WERI-Rb-1 (cell line): ENCODE measurements around the gene ATP2C2.

Experiments used
- DNase-seq: peaks from one replicate; pipeline ENCODE4 v3.0.0-alpha.2; 2020
- H3K27ac ChIP-seq: fragments of 250-450 bp; sonication (Bioruptor Pico); 2 replicates; pipeline ENCODE4 v1.5.1; 2020; ENCODE audit warnings: mild to moderate bottlenecking, moderate library complexity
- H3K27me3 ChIP-seq: fragments of 250-450 bp; sonication (Bioruptor Pico); 2 replicates; pipeline ENCODE4 v1.5.1; 2021; ENCODE audit warnings: mild to moderate bottlenecking, low read depth, moderate library complexity; ENCODE audit not compliant: insufficient read depth, severe bottlenecking
- H3K36me3 ChIP-seq: fragments of 250-450 bp; sonication (Bioruptor Pico); 2 replicates; pipeline ENCODE4 v1.5.1; 2020; ENCODE audit warnings: mild to moderate bottlenecking, moderate library complexity
- H3K4me3 ChIP-seq: 2 replicates; pipeline ENCODE4 v1.5.1; 2011; ENCODE audit warnings: low read depth, mild to moderate bottlenecking, control low read depth, low read length
- H3K9me3 ChIP-seq: fragments of 250-450 bp; sonication (Bioruptor Pico); 2 replicates; pipeline ENCODE4 v1.5.1; 2021; ENCODE audit warnings: mild to moderate bottlenecking, moderate library complexity; ENCODE audit not compliant: severe bottlenecking
- CTCF ChIP-seq: IDR thresholded peaks from 2 replicates; pipeline ENCODE4 v1.5.1; 2011; ENCODE audit warnings: low read depth, mild to moderate bottlenecking, control low read depth, inconsistent platforms, low read length

Gene ATP2C2

GRCh38 chr16:84482951-84483881, 114.9 kb downstream of the ATP2C2 start:
- DNase-seq: no peak
- H3K4me3 ChIP-seq: no peak overlapping the region
- no peaks in the 10 kb centered on the region for H3K27me3 ChIP-seq
- H3K9me3 ChIP-seq: no peaks in the 10 kb centered on the region
- no peak for TF ChIP-seq CTCF
- no peaks in the 10 kb centered on the region for H3K36me3 ChIP-seq
- no peak overlapping the region for H3K27ac ChIP-seq

GRCh38 chr16:84483882-84484565, 115.7 kb downstream of the ATP2C2 start:
- H3K4me3 ChIP-seq: no peak overlapping the region
- H3K27ac ChIP-seq: no peak overlapping the region
- H3K36me3 ChIP-seq: no peaks in the 10 kb centered on the region
- no peak for DNase-seq
- H3K9me3 ChIP-seq: no peaks in the 10 kb centered on the region
- H3K27me3 ChIP-seq: no peaks in the 10 kb centered on the region
- TF ChIP-seq CTCF: no peak

DNA sequence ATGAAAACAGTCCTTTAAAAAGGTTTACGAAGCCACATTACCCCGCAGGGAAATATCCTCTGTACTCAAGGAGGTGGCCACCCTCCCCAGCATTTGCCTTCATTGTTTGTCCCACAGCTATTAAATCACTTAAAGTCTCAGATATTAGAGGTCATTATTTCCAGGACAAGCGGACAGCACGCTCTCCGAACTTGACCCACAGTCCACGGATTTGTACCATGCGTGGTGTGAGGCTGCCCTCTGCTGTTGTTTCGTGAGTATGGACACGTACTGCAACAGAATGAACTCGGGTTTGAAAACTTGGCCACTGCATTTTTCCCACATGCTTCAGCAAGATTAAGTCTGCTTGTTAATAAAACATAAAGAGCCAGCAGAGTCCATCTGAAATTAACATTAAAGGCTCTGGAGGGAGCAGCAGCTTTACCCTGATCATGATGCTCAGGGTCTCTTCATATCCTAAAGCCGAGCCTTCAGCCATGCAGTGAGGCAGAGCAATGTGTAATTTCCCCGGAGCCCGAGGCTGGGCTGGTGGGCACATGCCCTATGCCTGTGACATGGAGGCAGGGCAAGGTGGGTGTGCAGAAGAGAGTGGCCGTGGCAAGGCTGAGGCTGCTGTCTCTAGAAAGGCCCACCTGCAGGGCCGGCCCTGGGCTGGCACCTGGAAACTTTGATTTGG, 116.4 kb downstream of the ATP2C2 start:
- Histone ChIP-seq H3K27me3 (no peaks in the 10 kb centered on the region), H3K9me3 (no peaks in the 10 kb centered on the region), H3K36me3 (no peaks in the 10 kb centered on the region), H3K4me3 (no peak overlapping the region), H3K27ac (no peak overlapping the region)
- peak; percentile 75 for TF ChIP-seq CTCF
- DNase-seq: peak; percentile 47

DNA sequence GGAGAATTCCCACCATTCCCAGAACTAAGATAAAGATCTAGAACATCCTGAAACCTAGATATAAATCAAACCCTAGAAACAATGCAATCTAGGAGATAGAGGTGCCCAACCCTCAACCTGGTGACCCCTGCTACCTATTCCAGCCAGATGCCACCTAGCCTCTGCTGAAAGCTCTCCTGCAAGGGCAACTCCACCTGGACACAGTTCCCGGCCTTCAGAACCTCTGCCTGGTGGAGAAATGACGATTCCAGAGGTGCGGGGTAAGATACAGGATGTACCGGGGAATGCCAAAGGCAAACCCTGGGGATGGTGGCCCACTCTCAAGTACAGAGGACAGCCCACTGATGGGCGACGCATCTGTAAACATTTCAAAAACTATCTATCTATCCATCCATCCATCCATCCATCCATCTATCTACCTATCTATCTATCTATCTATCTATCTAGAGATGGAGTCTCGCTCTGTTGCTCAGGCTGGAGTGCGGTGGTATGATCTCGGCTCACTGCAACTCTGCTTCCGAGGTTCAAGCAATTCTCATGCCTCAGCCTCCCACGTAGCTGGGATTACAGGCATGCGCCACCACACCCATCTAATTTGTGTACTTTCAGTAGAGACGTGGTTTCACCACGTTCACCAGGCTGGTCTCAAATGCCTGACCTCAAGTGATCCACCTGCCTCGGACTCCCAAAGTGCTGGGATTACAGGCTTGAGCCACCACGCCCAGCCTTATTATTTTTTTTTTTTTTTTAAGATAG, 117.1 kb downstream of the ATP2C2 start:
- Histone ChIP-seq H3K27ac (no peak overlapping the region), H3K27me3 (no peaks in the 10 kb centered on the region), H3K9me3 (no peaks in the 10 kb centered on the region), H3K36me3 (no peaks in the 10 kb centered on the region), H3K4me3 (no peak overlapping the region)
- TF ChIP-seq CTCF: no peak
- DNase-seq: no peak

DNA sequence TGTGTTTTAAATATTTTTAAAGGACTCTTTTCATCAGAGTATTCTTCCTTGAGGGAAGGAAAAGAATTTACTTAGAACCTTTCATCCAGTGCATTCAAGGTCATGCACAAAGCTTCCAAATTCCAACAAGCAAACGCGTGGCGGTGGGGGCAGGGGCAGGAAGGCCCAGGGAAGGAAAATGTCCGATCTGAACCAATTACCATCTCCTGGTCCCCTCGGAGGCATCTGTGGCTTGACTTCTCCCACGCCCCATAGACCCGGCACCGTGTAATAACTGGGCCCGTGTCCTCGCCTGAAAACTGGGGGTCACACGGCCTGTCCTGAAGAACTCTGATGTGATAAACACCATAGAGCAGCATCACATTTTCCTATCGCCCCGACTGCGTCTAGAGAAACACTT, 117.8 kb downstream of the ATP2C2 start:
- no peak for DNase-seq
- no peak for TF ChIP-seq CTCF
- Histone ChIP-seq H3K27me3 (no peaks in the 10 kb centered on the region), H3K4me3 (no peak overlapping the region), H3K27ac (no peak overlapping the region), H3K36me3 (no peaks in the 10 kb centered on the region), H3K9me3 (no peaks in the 10 kb centered on the region)
